ENCODE results near the gene SPP1.

- TF ChIP-seq CTCF (IDR thresholded peaks at IDR 0.05; ENCODE audit: low read depth, low read length, poor library complexity, severe bottlenecking), result no peak
- no peak for TF ChIP-seq EZH2phosphoT487 (IDR thresholded peaks at IDR 0.05; ENCODE audit: borderline replicate concordance, low read length)
Observed at GRCh38 chr4:87926554-87927098, 48.9 kb upstream of the SPP1 start.
